ENCODE results near the gene FAM120A. TPM values are rescaled to one million over a fixed set of nuclear protein-coding genes. Genes with fewer than 3 reads are reported as not detected.

FAM120A gene
- total and polyA plus RNA-seq, 11 donors: 37.9 to 123 (median 113) TPM

DNA sequence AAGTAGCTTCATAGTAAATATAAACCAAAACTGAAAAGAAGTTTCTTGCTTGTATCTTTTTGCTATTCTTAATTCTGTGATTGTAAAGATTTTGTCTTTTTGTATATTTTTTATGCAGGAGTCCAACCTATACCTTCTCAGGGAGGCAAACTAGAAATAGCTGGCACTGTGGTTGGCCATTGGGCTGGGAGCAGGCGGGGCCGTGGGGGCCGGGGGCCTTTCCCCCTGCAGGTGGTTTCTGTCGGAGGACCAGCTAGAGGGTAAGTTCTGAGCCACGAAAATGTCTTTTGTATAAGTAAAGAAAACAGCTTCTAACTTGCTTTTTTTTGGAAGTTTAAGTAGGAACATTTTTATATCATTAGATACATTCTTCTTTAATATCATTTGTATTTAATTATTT lies 109.5 kb downstream of the FAM120A start:
- Histone ChIP-seq H3K36me3 (peaks cover 0 to 95% (median 91%) of the 10 kb centered on the region in 9 donors), H3K9me3 (no peaks in the 10 kb centered on the region), H3K27me3 (no peaks in the 10 kb centered on the region), H3K27ac (no peak overlapping the region), H3K4me3 (no peak overlapping the region), H3K4me1 (peaks cover 0 to 4% (median 0%) of the 10 kb centered on the region in 12 donors)
- no peak for TF ChIP-seq POLR2A (IDR thresholded peaks at IDR 0.05)
- intact Hi-C loops (cut with DNase I): loop anchor here in 4 of 10 donors (10.0 kb wide), 6 partner anchors 106 to 466 kb away; partner anchors contain the start of genes CARD19 (in 1 of the 4), FAM120A (in 1 of the 4) and FAM120AOS (in 1 of the 4)
- no peak for DNase-seq
- 85 to 94% (median 88%) methylated on average over 5 of the region's 5 CpGs for WGBS, 4 donors
- no peak for ATAC-seq

DNA sequence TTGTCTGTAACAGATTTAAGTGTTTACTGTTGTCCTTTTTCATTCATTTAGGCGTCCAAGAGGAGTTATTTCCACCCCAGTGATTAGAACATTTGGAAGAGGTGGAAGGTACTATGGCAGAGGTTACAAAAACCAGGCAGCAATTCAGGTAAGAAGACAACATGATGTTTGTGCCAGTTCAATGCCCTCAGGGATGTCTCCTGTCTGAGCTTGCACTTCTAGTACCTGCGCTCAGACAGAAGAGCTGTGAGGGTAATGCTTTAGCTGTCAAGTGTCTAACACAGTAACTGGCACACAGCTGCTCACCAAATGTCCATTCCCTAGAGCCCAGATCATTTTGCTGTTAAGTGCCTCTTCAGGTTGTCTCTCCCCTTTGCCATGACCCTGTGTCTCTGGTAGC lies 110.7 kb downstream of the FAM120A start:
- H3K36me3 ChIP-seq: peaks cover 0 to 83% (median 79%) of the 10 kb centered on the region in 9 donors
- intact Hi-C loops (cut with DNase I): loop anchor here in 4 of 10 donors (10.0 kb wide), 6 partner anchors 107 to 467 kb away; partner anchors contain the start of genes CARD19 (in 1 of the 4), FAM120A (in 1 of the 4) and FAM120AOS (in 1 of the 4)
- H3K4me3 ChIP-seq: no peak overlapping the region
- ATAC-seq (no peak), DNase-seq (no peak)
- 92 to 100% (median 94%) methylated on average over 2 of the region's 2 CpGs for WGBS, 4 donors
- no peaks in the 10 kb centered on the region for H3K9me3 ChIP-seq
- H3K27me3 ChIP-seq: no peaks in the 10 kb centered on the region
- TF ChIP-seq, protein P1, sequence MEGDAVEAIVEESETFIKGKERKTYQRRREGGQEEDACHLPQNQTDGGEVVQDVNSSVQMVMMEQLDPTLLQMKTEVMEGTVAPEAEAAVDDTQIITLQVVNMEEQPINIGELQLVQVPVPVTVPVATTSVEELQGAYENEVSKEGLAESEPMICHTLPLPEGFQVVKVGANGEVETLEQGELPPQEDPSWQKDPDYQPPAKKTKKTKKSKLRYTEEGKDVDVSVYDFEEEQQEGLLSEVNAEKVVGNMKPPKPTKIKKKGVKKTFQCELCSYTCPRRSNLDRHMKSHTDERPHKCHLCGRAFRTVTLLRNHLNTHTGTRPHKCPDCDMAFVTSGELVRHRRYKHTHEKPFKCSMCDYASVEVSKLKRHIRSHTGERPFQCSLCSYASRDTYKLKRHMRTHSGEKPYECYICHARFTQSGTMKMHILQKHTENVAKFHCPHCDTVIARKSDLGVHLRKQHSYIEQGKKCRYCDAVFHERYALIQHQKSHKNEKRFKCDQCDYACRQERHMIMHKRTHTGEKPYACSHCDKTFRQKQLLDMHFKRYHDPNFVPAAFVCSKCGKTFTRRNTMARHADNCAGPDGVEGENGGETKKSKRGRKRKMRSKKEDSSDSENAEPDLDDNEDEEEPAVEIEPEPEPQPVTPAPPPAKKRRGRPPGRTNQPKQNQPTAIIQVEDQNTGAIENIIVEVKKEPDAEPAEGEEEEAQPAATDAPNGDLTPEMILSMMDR (IDR thresholded peaks at IDR 0.05): no peak
- no peak for TF ChIP-seq POLR2A (IDR thresholded peaks at IDR 0.05)
- no peak overlapping the region for H3K27ac ChIP-seq
- H3K4me1 ChIP-seq: peaks cover 0 to 12% (median 5%) of the 10 kb centered on the region in 12 donors

DNA sequence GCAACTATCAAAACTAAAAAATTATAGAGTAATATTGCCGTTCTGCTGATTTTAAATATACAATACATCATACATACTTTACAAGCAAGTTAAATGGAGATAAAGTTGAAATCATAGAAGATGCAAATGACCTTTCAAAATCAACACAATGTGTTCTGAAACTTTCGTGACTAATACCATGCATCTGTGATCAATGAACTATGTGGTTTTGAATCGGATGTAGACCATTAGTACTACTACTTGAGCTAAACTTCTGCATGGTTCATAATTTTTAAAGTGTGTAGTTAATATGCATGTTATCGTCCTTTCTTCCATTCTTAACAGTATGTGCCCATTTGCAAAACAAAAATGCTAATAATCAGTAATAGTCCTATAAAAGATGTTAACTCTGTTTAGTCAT lies 113.6 kb downstream of the FAM120A start:
- Histone ChIP-seq H3K9me3 (no peaks in the 10 kb centered on the region), H3K4me3 (no peak overlapping the region), H3K36me3 (peaks cover 0 to 54% (median 51%) of the 10 kb centered on the region in 9 donors), H3K27me3 (no peaks in the 10 kb centered on the region), H3K27ac (no peak overlapping the region), H3K4me1 (peaks cover 0 to 25% (median 11%) of the 10 kb centered on the region in 12 donors)
- ATAC-seq: no peak
- 88 to 93% (median 91%) methylated on average over 4 of the region's 4 CpGs for WGBS, 4 donors
- TF ChIP-seq, protein P1 (IDR thresholded peaks at IDR 0.05): no peak
- no peak for TF ChIP-seq POLR2A (IDR thresholded peaks at IDR 0.05)
- intact Hi-C loops (cut with DNase I): loop anchor here in 9 of 10 donors (5.0 to 10.0 kb wide), 8 partner anchors 110 to 470 kb away; partner anchors contain the start of genes FAM120A (in 5 of the 9), FAM120AOS (in 5 of the 9) and CARD19 (in 1 of the 9)
- DNase-seq: no peak

DNA sequence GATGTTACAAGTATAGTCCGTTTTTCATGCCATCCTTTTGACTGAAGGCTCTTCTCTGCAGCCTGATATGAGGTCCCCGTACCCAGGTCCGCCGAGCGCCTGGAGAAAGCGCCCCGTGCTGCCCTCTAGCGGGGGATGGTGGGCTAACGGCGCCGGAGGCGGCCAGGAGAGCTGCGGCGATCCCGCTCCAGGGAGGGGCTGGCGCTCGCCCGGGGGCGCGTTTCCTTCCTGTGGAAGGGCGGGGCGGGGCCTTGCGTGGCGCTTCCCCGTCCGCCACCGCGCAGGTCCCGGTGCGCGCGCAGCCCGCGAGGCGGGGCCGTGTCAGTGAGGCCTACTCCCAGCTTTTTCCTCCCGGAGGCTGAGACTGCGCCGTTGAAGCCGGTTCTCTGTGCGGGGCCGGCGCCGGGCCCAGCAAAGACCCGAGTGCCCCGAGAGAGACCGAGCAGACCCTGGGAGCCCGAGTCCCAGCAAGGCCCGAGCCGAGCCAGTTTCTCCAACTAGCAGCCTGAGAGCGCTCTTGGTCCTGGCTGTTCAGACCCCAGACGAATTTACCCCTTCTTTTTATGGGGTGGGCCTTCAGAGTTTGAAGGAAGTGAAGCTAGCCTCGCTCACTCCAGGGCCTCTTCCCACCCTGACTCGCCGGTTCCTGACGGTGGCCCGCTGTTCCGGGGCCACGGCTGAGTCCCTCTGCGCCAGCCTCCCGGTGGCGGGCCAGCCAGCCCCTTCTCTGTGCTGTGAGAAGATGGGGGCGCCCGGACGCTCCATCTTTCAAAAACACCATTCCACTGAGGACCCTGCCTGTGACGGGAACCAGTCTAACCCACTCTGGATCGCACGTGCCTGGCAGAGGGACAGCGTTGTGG lies 115.2 kb downstream of the FAM120A start:
- H3K9me3 ChIP-seq: peaks cover 0 to 10% (median 0%) of the 10 kb centered on the region in 12 donors
- peaks cover 0 to 39% (median 36%) of the 10 kb centered on the region in 9 donors for H3K36me3 ChIP-seq
- intact Hi-C loops (cut with DNase I): loop anchor here in 9 of 10 donors (1.0 to 10.0 kb wide), 13 partner anchors 9 to 472 kb away; partner anchors contain the start of genes FAM120A (in 6 of the 9), FAM120AOS (in 6 of the 9) and CARD19 (in 1 of the 9)
- 2 to 5% (median 3%) methylated on average over 29 to 69 of the region's 69 CpGs for WGBS, 4 donors
- peak; percentile 98 to 100 (median 99) for DNase-seq
- peak; percentile 74 to 96 for TF ChIP-seq POLR2A (IDR thresholded peaks at IDR 0.05)
- TF ChIP-seq, protein P1 (IDR thresholded peaks at IDR 0.05): peak; percentile 94 to 100 (median 98)
- peak; percentile 98 to 99 (median 99) for ATAC-seq
- H3K27ac ChIP-seq: peak overlapping the region; percentile 87 to 98 (median 96)
- peaks cover 0 to 25% (median 11%) of the 10 kb centered on the region in 12 donors for H3K4me1 ChIP-seq
- H3K27me3 ChIP-seq: no peaks in the 10 kb centered on the region
- H3K4me3 ChIP-seq: peak overlapping the region; percentile 4 to 75 (median 66)
